Neural cell (in vitro differentiated cells): ENCODE results near the gene TBX19. TPM values are rescaled to one million over a fixed set of nuclear protein-coding genes. Genes with fewer than 3 reads are reported as not detected.

Experiments
- H2AFZ ChIP-seq: fragments of 200-600, 300-800 bp; sonication (generic), shearing (Covaris generic); 2 replicates; pipeline ENCODE4 v1.6.0; 2014; ENCODE audit warnings: low read depth, mild to moderate bottlenecking, antibody characterized with exemption, low read length, moderate library complexity
- H3F3A ChIP-seq: fragments of 200-600 bp; shearing (Covaris generic); 2 replicates; pipeline ENCODE4 v1.6.1; 2016; ENCODE audit warnings: mild to moderate bottlenecking, moderate library complexity, mixed read lengths, antibody characterized with exemption, low read length; ENCODE audit not compliant: insufficient read depth, poor library complexity, severe bottlenecking
- H3K27ac ChIP-seq: fragments of 200-600, 300-800 bp; sonication (generic), shearing (Covaris generic); 2 replicates; pipeline ENCODE4 v1.5.1; 2014; ENCODE audit warnings: mild to moderate bottlenecking, low read length, moderate library complexity
- H3K27me3 ChIP-seq: fragments of 300-800, 200-600 bp; sonication (generic), shearing (Covaris generic); 2 replicates; pipeline ENCODE4 v1.6.0; 2014; ENCODE audit warnings: mild to moderate bottlenecking, low read depth, low read length, moderate library complexity; ENCODE audit not compliant: insufficient read depth
- H3K36me3 ChIP-seq: fragments of 300-800, 200-600 bp; sonication (generic), shearing (Covaris generic); 2 replicates; pipeline ENCODE4 v1.5.1; 2014; ENCODE audit warnings: mild to moderate bottlenecking, antibody characterized with exemption, low read length, moderate library complexity; ENCODE audit not compliant: insufficient read depth
- H3K4me2 ChIP-seq: fragments of 300-800, 200-600 bp; sonication (generic), shearing (Covaris generic); 2 replicates; pipeline ENCODE4 v1.6.0; 2014; ENCODE audit warnings: mild to moderate bottlenecking, low read length
- H3K4me3 ChIP-seq: fragments of 300-800, 200-600 bp; sonication (generic), shearing (Covaris generic); 2 replicates; pipeline ENCODE4 v1.5.1; 2014; ENCODE audit warnings: mild to moderate bottlenecking, low read length, moderate library complexity
- H3K79me2 ChIP-seq: fragments of 200-600 bp; shearing (Covaris generic); replicated peaks from 2 replicates; pipeline ENCODE4 v1.6.0; 2014; ENCODE audit warnings: mild to moderate bottlenecking, low read length, moderate library complexity; ENCODE audit not compliant: insufficient read depth
- H3K9ac ChIP-seq: fragments of 300-800, 200-600 bp; sonication (generic), shearing (Covaris generic); 2 replicates; pipeline ENCODE4 v1.6.1; 2016; ENCODE audit warnings: mild to moderate bottlenecking, low read length, mixed read lengths
- H3K9me2 ChIP-seq: fragments of 200-600 bp; shearing (Covaris generic); 2 replicates; pipeline ENCODE4 v1.6.1; 2016; ENCODE audit warnings: mild to moderate bottlenecking, low read length, mixed read lengths; ENCODE audit not compliant: insufficient read depth
- H3K9me3 ChIP-seq: fragments of 200-600, 300-800 bp; sonication (generic), shearing (Covaris generic); 2 replicates; pipeline ENCODE4 v1.6.1; 2016; ENCODE audit warnings: mild to moderate bottlenecking, mixed run types, low read length, moderate library complexity, mixed read lengths
- H4K20me1 ChIP-seq: fragments of 200-600 bp; shearing (Covaris generic); 2 replicates; pipeline ENCODE4 v1.6.1; 2016; ENCODE audit warnings: mild to moderate bottlenecking, mixed run types; ENCODE audit not compliant: insufficient read depth
- CTCF ChIP-seq: fragments of 450-650 bp; IDR thresholded peaks from 2 replicates; pipeline ENCODE4 v1.5.1; 2014; ENCODE audit warnings: antibody characterized with exemption, mild to moderate bottlenecking, moderate library complexity; ENCODE audit not compliant: poor library complexity, severe bottlenecking
- EP300 ChIP-seq: fragments of 450-650 bp; conservative IDR thresholded peaks from 2 replicates; pipeline ENCODE4 v1.6.1; 2014; ENCODE audit warnings: antibody characterized with exemption, mild to moderate bottlenecking, moderate library complexity; ENCODE audit not compliant: poor library complexity, severe bottlenecking
- EZH2 ChIP-seq: fragments of 200-600, 300-800 bp; shearing (Covaris generic), sonication (generic); IDR thresholded peaks from 2 replicates; pipeline ENCODE4 v1.6.1; 2014; ENCODE audit warnings: antibody characterized with exemption, low read length, borderline replicate concordance, mild to moderate bottlenecking; ENCODE audit not compliant: insufficient read depth, poor library complexity, severe bottlenecking
- MXI1 ChIP-seq: fragments of 450-650 bp; conservative IDR thresholded peaks from 2 replicates; pipeline ENCODE4 v1.6.1; 2014; ENCODE audit warnings: antibody characterized with exemption, mild to moderate bottlenecking; ENCODE audit not compliant: poor library complexity, severe bottlenecking
- POLR2AphosphoS5 ChIP-seq: IDR thresholded peaks from 2 replicates; pipeline ENCODE4 v1.6.1; 2012
- RAD21 ChIP-seq: fragments of 450-650 bp; conservative IDR thresholded peaks from 2 replicates; pipeline ENCODE4 v1.6.1; 2014; ENCODE audit warnings: antibody characterized with exemption, mild to moderate bottlenecking, moderate library complexity
- REST ChIP-seq: IDR thresholded peaks from 2 replicates; pipeline ENCODE4 v1.6.1; 2012; ENCODE audit warnings: borderline replicate concordance
- SMC3 ChIP-seq: fragments of 450-650 bp; conservative IDR thresholded peaks from 2 replicates; pipeline ENCODE4 v1.6.1; 2014; ENCODE audit warnings: antibody characterized with exemption, mild to moderate bottlenecking, moderate library complexity; ENCODE audit not compliant: poor library complexity
- TAF1 ChIP-seq: IDR thresholded peaks from 2 replicates; pipeline ENCODE4 v1.6.1; 2012; ENCODE audit warnings: low read depth
- polyA plus RNA-seq: library from polyadenylated mRNA; depleted of rRNA; stranded (reverse); fragments of >200 nt; gene quantifications from 2 replicates; pipeline ENCODE4 v1.2.3, GENCODE V29; 2014

The TBX19 gene
- polyA plus RNA-seq, 1 donor from 2014 or later: 0.42 TPM

- H3K27ac ChIP-seq: no peak overlapping the region
- H3K79me2 ChIP-seq: no peaks in the 10 kb centered on the region
- no peaks in the 10 kb centered on the region for H4K20me1 ChIP-seq
- no peak overlapping the region for H3K4me3 ChIP-seq
- H3K9me3 ChIP-seq: no peaks in the 10 kb centered on the region
- H3K4me2 ChIP-seq: no peak overlapping the region
- H3K36me3 ChIP-seq: no peaks in the 10 kb centered on the region
- TF ChIP-seq REST: no peak
- TF ChIP-seq RAD21: no peak
- no peak for TF ChIP-seq POLR2AphosphoS5
- no peak for TF ChIP-seq MXI1
- no peak for TF ChIP-seq CTCF
- no peak for TF ChIP-seq SMC3
- TF ChIP-seq EP300: no peak
- TF ChIP-seq EZH2: no peak
- no peak for TF ChIP-seq TAF1
- H3K9me2 ChIP-seq: no peaks in the 10 kb centered on the region
- no peaks in the 10 kb centered on the region for H3K27me3 ChIP-seq
- no peak overlapping the region for H2AFZ ChIP-seq
- no peaks in the 10 kb centered on the region for H3F3A ChIP-seq
- no peak overlapping the region for H3K9ac ChIP-seq
These were observed 12.7 kb downstream of the TBX19 start for GRCh38 chr1:168293356-168293755.

DNA sequence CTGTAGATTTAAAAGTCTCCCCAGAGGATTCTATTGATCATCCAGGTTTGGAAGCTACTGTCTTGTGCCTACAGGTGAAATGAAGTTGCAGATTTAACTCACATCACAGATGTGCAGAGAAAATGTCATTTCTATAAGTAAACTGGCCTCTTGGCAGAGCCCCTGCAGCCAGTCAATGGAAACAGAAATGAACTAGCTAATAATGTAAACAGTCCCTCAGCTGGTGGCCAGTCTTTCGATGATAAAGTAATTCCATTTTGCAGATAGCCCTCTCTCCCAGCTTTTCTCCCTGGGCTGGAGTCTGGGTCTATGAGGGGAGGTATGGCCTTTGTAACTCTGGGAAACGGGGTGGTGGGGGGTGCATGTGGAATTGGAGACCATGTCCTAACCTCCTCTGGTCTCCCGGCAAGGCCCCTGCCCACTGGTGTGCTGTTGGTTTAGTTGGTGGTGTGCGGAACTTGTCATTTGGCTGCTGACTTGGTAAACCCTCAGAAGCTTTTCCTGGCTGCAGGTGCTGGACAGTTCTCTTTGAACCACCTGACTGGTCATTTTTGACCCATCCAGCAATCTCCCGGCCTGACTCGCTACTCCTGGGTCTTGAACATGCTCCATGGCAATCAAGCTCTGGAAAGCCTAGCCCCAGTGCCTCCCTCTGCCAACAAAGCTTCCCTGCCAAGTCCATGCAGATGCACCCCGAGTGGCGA, 14.9 kb downstream of the TBX19 start:
- Histone ChIP-seq H3K36me3 (no peaks in the 10 kb centered on the region), H2AFZ (no peak overlapping the region), H3K4me3 (no peak overlapping the region), H3K9me2 (no peaks in the 10 kb centered on the region), H3K9ac (no peak overlapping the region), H3K79me2 (no peaks in the 10 kb centered on the region), H3K27ac (no peak overlapping the region), H3K4me2 (no peak overlapping the region), H4K20me1 (no peaks in the 10 kb centered on the region), H3F3A (no peaks in the 10 kb centered on the region), H3K27me3 (no peaks in the 10 kb centered on the region), H3K9me3 (no peaks in the 10 kb centered on the region)
- no peak for TF ChIP-seq CTCF
- no peak for TF ChIP-seq EZH2
- no peak for TF ChIP-seq TAF1
- no peak for TF ChIP-seq RAD21
- TF ChIP-seq REST: no peak
- no peak for TF ChIP-seq SMC3
- TF ChIP-seq MXI1: no peak
- TF ChIP-seq POLR2AphosphoS5: no peak
- no peak for TF ChIP-seq EP300
